Nephron progenitor cell (in vitro differentiated cells): ENCODE data around the gene HPRT1.

ENCODE experiments used
- DNase-seq: peaks from one replicate; pipeline ENCODE4 v3.0.0; 2021
- H3K27ac Mint-ChIP-seq: 2 replicates; pipeline ENCODE4 v1.8.0; 2021; ENCODE audit warnings: mild to moderate bottlenecking, moderate library complexity, mixed read lengths
- H3K27me3 Mint-ChIP-seq: 2 replicates; pipeline ENCODE4 v1.8.0; 2021; ENCODE audit warnings: mild to moderate bottlenecking, low read depth, mixed read lengths; ENCODE audit not compliant: poor library complexity
- H3K36me3 Mint-ChIP-seq: 2 replicates; pipeline ENCODE4 v1.8.0; 2021; ENCODE audit warnings: low read depth, mixed read lengths
- H3K4me1 Mint-ChIP-seq: 2 replicates; pipeline ENCODE4 v1.8.0; 2021; ENCODE audit warnings: mixed read lengths
- H3K4me3 Mint-ChIP-seq: 2 replicates; pipeline ENCODE4 v1.8.0; 2021; ENCODE audit warnings: mild to moderate bottlenecking, moderate library complexity, mixed read lengths
- H3K9me3 Mint-ChIP-seq: 2 replicates; pipeline ENCODE4 v1.8.0; 2021; ENCODE audit warnings: mild to moderate bottlenecking, moderate library complexity, mixed read lengths
- CTCF ChIP-seq: fragments of 200-600 bp; sonication (generic); IDR thresholded peaks from 2 replicates; pipeline ENCODE4 v1.5.0; 2021; ENCODE audit warnings: antibody characterized with exemption

Gene HPRT1

GRCh38 chrX:134476284-134476683, 16.3 kb downstream of the HPRT1 start:
- no peak for DNase-seq
- Mint-ChIP-seq H3K36me3 (peaks cover 47% of the 10 kb centered on the region), H3K27me3 (no peaks in the 10 kb centered on the region), H3K4me1 (no peaks in the 10 kb centered on the region), H3K4me3 (no peak overlapping the region), H3K27ac (no peak overlapping the region), H3K9me3 (peaks cover 25% of the 10 kb centered on the region)
- no peak for TF ChIP-seq CTCF

- Mint-ChIP-seq H3K36me3 (peaks cover 33% of the 10 kb centered on the region), H3K4me3 (no peak overlapping the region)
- no peak for TF ChIP-seq CTCF
These were observed 18.4 kb downstream of the HPRT1 start for GRCh38 chrX:134478374-134478773.

GRCh38 chrX:134480061-134480460, 20.1 kb downstream of the HPRT1 start:
- H3K4me3 Mint-ChIP-seq: no peak overlapping the region
- no peak for TF ChIP-seq CTCF
- no peaks in the 10 kb centered on the region for H3K27me3 Mint-ChIP-seq
- H3K4me1 Mint-ChIP-seq: no peaks in the 10 kb centered on the region
- H3K27ac Mint-ChIP-seq: no peak overlapping the region
- peaks cover 12% of the 10 kb centered on the region for H3K9me3 Mint-ChIP-seq
- DNase-seq: no peak
- H3K36me3 Mint-ChIP-seq: peaks cover 32% of the 10 kb centered on the region

More at GRCh38 chrX:134478374-134478773, 18.4 kb downstream of the HPRT1 start:
- Mint-ChIP-seq H3K27me3 (no peaks in the 10 kb centered on the region), H3K4me1 (no peaks in the 10 kb centered on the region), H3K9me3 (peaks cover 16% of the 10 kb centered on the region), H3K27ac (no peak overlapping the region)
- no peak for DNase-seq

- Mint-ChIP-seq H3K36me3 (peaks cover 31% of the 10 kb centered on the region), H3K9me3 (peaks cover 20% of the 10 kb centered on the region), H3K4me1 (no peaks in the 10 kb centered on the region), H3K4me3 (no peak overlapping the region), H3K27me3 (no peaks in the 10 kb centered on the region), H3K27ac (no peak overlapping the region)
- TF ChIP-seq CTCF: no peak
- DNase-seq: no peak
These were observed 21.4 kb downstream of the HPRT1 start for GRCh38 chrX:134481339-134481738.

GRCh38 chrX:134482371-134482770, 22.4 kb downstream of the HPRT1 start:
- Mint-ChIP-seq H3K27me3 (no peaks in the 10 kb centered on the region), H3K9me3 (peaks cover 17% of the 10 kb centered on the region), H3K36me3 (peaks cover 27% of the 10 kb centered on the region), H3K4me1 (no peaks in the 10 kb centered on the region), H3K27ac (no peak overlapping the region), H3K4me3 (no peak overlapping the region)
- DNase-seq: no peak
- no peak for TF ChIP-seq CTCF

GRCh38 chrX:134484039-134484438, 24.1 kb downstream of the HPRT1 start:
- peaks cover 12% of the 10 kb centered on the region for H3K9me3 Mint-ChIP-seq
- no peaks in the 10 kb centered on the region for H3K27me3 Mint-ChIP-seq
- H3K4me3 Mint-ChIP-seq: no peak overlapping the region
- H3K27ac Mint-ChIP-seq: no peak overlapping the region
- peak; percentile 60 for TF ChIP-seq CTCF
- H3K36me3 Mint-ChIP-seq: peaks cover 16% of the 10 kb centered on the region
- no peak for DNase-seq
- H3K4me1 Mint-ChIP-seq: no peaks in the 10 kb centered on the region
